ENCODE results near the gene ARL2BP.

Gene ARL2BP

GRCh38 chr16:57244767-57245471 lies at the start of gene ARL2BP:
Gene ARL2BP, plus strand, starts transcription at chr16:57245259. Its CDS starts 109 bp downstream, at chr16:57245368.
- ATAC-seq, result peak; percentile 98

GRCh38 chr16:57196286-57196685 lies 48.8 kb upstream of the ARL2BP start:
- TF ChIP-seq CSRNP3 (CRISPR knock-in tag; IDR thresholded peaks at IDR 0.05), result no peak
- no peak for TF ChIP-seq ESRRG (CRISPR knock-in tag; IDR thresholded peaks at IDR 0.05)
- no peak for TF ChIP-seq RARB (CRISPR knock-in tag; IDR thresholded peaks at IDR 0.05)
- TF ChIP-seq CREB5 (CRISPR knock-in tag; IDR thresholded peaks at IDR 0.05; ENCODE audit: low read depth), result no peak
- TF ChIP-seq GLIS3 (CRISPR knock-in tag; IDR thresholded peaks at IDR 0.05), result no peak
- no peak for TF ChIP-seq PPARA (CRISPR knock-in tag; IDR thresholded peaks at IDR 0.05; ENCODE audit: borderline replicate concordance)
- TF ChIP-seq PATZ1 (CRISPR knock-in tag; IDR thresholded peaks at IDR 0.05; ENCODE audit: borderline replicate concordance), result no peak
- TF ChIP-seq ZNF70 (CRISPR knock-in tag; IDR thresholded peaks at IDR 0.05), result no peak
- no peak for TF ChIP-seq TCF4 (CRISPR knock-in tag; IDR thresholded peaks at IDR 0.05; ENCODE audit: borderline replicate concordance)
- ATAC-seq, result no peak

More at GRCh38 chr16:57244767-57245471, at the start of gene ARL2BP:
- TF ChIP-seq ISL1 (CRISPR knock-in tag; IDR thresholded peaks at IDR 0.05) (no peak), CSDC2 (CRISPR knock-in tag; IDR thresholded peaks at IDR 0.05) (peak; percentile 39; the same call in 1 of the 2 replicates), ESRRG (CRISPR knock-in tag; IDR thresholded peaks at IDR 0.05) (peak; percentile 48; the same call in 1 of the 2 replicates), GLIS3 (CRISPR knock-in tag; IDR thresholded peaks at IDR 0.05) (no peak), PATZ1 (CRISPR knock-in tag; IDR thresholded peaks at IDR 0.05; ENCODE audit: borderline replicate concordance) (peak; percentile 40; the same call in 1 of the 2 replicates), OSR1 (CRISPR knock-in tag; IDR thresholded peaks at IDR 0.05) (no peak), ARNTL (CRISPR knock-in tag; IDR thresholded peaks at IDR 0.05; ENCODE audit: borderline replicate concordance, low read depth) (no peak), BACH2 (CRISPR knock-in tag; IDR thresholded peaks at IDR 0.05; ENCODE audit: borderline replicate concordance) (no peak)

GRCh38 chr16:57196753-57197152 lies 48.3 kb upstream of the ARL2BP start:
- peak; percentile 24; the same call in 2 of the 3 replicates for ATAC-seq
- TF ChIP-seq CSDC2 (CRISPR knock-in tag; IDR thresholded peaks at IDR 0.05) (no peak), GLIS3 (CRISPR knock-in tag; IDR thresholded peaks at IDR 0.05) (0 out of 2 replicates have a peak, but pooled peaks have one; percentile 31), ZC3H10 (CRISPR knock-in tag; IDR thresholded peaks at IDR 0.05) (no peak), TCF4 (CRISPR knock-in tag; IDR thresholded peaks at IDR 0.05; ENCODE audit: borderline replicate concordance) (peak; percentile 93), ZFP30 (CRISPR knock-in tag; IDR thresholded peaks at IDR 0.05) (no peak), ZFP3 (CRISPR knock-in tag; IDR thresholded peaks at IDR 0.05) (no peak; the same call in 1 of the 2 replicates), TOX (CRISPR knock-in tag; IDR thresholded peaks at IDR 0.05; ENCODE audit: borderline replicate concordance) (no peak), ZNF70 (CRISPR knock-in tag; IDR thresholded peaks at IDR 0.05) (peak; percentile 46; the same call in 1 of the 2 replicates), CSRNP3 (CRISPR knock-in tag; IDR thresholded peaks at IDR 0.05) (peak; percentile 74; the same call in 1 of the 2 replicates), POU6F1 (CRISPR knock-in tag; IDR thresholded peaks at IDR 0.05; ENCODE audit: borderline replicate concordance, low read depth) (no peak), RARB (CRISPR knock-in tag; IDR thresholded peaks at IDR 0.05) (no peak), ZNF8 (CRISPR knock-in tag; IDR thresholded peaks at IDR 0.05) (peak; percentile 18; the same call in 1 of the 2 replicates), PATZ1 (CRISPR knock-in tag; IDR thresholded peaks at IDR 0.05; ENCODE audit: borderline replicate concordance) (no peak), ZNF565 (CRISPR knock-in tag; conservative IDR thresholded peaks at IDR 0.05; ENCODE audit: low read depth) (no peak), SNAI2 (CRISPR knock-in tag; IDR thresholded peaks at IDR 0.05) (0 out of 2 replicates have a peak, but pooled peaks have one; percentile 47)

Data from SK-N-SH treated with all-trans-retinoic acid at 6 μM for 48 hours (cell line).